HEK293 (cell line): ENCODE measurements around the gene ASTN2.

Experiments
- ZEB2 ChIP-seq: fragments of 450-650 bp; formaldehyde crosslinking; IDR thresholded peaks from 2 replicates; pipeline ENCODE4 v1.5.1; 2016; ENCODE audit warnings: missing biosample characterization, missing genetic modification characterization
- ZNF138 ChIP-seq: fragments of 450-650 bp; formaldehyde crosslinking; IDR thresholded peaks from 2 replicates; pipeline ENCODE4 v1.5.1; 2016; ENCODE audit warnings: missing biosample characterization, missing genetic modification characterization, borderline replicate concordance
- ZNF362 ChIP-seq: fragments of 450-650 bp; formaldehyde crosslinking; IDR thresholded peaks from 2 replicates; pipeline ENCODE4 v1.5.1; 2016; ENCODE audit warnings: missing biosample characterization, missing genetic modification characterization
- ZNF510 ChIP-seq: fragments of 450-650 bp; formaldehyde crosslinking; IDR thresholded peaks from 2 replicates; pipeline ENCODE4 v1.5.1; 2018; ENCODE audit warnings: mild to moderate bottlenecking, missing genetic modification characterization, missing biosample characterization; ENCODE audit not compliant: insufficient replicate concordance
- ZNF558 ChIP-seq: fragments of 450-650 bp; formaldehyde crosslinking; IDR thresholded peaks from 2 replicates; pipeline ENCODE4 v1.5.1; 2016; ENCODE audit warnings: missing biosample characterization, missing genetic modification characterization
- TF ChIP-seq, protein P1 (sequence below): fragments of 450-650 bp; formaldehyde crosslinking; IDR thresholded peaks from 2 replicates; pipeline ENCODE4 v1.5.1; 2017; ENCODE audit warnings: missing biosample characterization, mild to moderate bottlenecking, missing genetic modification characterization, moderate library complexity
- TF ChIP-seq, protein P2 (sequence below): fragments of 450-650 bp; formaldehyde crosslinking; IDR thresholded peaks from 2 replicates; pipeline ENCODE4 v1.5.1; 2016; ENCODE audit warnings: missing biosample characterization, missing genetic modification characterization

GRCh38 chr9:116434314-116434713, 980.5 kb downstream of the ASTN2 start:
- TF ChIP-seq, protein P1, sequence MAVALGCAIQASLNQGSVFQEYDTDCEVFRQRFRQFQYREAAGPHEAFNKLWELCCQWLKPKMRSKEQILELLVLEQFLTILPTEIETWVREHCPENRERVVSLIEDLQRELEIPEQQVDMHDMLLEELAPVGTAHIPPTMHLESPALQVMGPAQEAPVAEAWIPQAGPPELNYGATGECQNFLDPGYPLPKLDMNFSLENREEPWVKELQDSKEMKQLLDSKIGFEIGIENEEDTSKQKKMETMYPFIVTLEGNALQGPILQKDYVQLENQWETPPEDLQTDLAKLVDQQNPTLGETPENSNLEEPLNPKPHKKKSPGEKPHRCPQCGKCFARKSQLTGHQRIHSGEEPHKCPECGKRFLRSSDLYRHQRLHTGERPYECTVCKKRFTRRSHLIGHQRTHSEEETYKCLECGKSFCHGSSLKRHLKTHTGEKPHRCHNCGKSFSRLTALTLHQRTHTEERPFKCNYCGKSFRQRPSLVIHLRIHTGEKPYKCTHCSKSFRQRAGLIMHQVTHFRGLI (tag by site-specific recombination), result no peak
- TF ChIP-seq ZNF510 (tag by site-specific recombination) (no peak), ZNF558 (tag by site-specific recombination) (no peak), ZNF362 (tag by site-specific recombination) (no peak), ZNF138 (tag by site-specific recombination) (no peak), ZEB2 (tag by site-specific recombination) (no peak)
- TF ChIP-seq, protein P2, sequence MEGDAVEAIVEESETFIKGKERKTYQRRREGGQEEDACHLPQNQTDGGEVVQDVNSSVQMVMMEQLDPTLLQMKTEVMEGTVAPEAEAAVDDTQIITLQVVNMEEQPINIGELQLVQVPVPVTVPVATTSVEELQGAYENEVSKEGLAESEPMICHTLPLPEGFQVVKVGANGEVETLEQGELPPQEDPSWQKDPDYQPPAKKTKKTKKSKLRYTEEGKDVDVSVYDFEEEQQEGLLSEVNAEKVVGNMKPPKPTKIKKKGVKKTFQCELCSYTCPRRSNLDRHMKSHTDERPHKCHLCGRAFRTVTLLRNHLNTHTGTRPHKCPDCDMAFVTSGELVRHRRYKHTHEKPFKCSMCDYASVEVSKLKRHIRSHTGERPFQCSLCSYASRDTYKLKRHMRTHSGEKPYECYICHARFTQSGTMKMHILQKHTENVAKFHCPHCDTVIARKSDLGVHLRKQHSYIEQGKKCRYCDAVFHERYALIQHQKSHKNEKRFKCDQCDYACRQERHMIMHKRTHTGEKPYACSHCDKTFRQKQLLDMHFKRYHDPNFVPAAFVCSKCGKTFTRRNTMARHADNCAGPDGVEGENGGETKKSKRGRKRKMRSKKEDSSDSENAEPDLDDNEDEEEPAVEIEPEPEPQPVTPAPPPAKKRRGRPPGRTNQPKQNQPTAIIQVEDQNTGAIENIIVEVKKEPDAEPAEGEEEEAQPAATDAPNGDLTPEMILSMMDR (tag by site-specific recombination), result no peak
